ENCODE data around the gene FBXO3. TPM values are rescaled to one million over a fixed set of nuclear protein-coding genes. Genes with fewer than 3 reads are reported as not detected.
A peak's percentile ranks its signal among the peaks of the same experiment; 100 is the strongest.

Gene FBXO3
- total RNA-seq, 3 donors from 2014 or later (not counting 1 experiment from before 2014, with no cell fraction given): 54.9 to 64.7 (median 56.2) TPM

- Mint-ChIP-seq H3K27ac (peak overlapping the region; percentile 84 to 94), H3K4me1 (peaks cover 38 to 46% of the 10 kb centered on the region in 2 donors), H3K9me3 (no peaks in the 10 kb centered on the region), H3K36me3 (no peaks in the 10 kb centered on the region), H3K4me3 (peak overlapping the region; percentile 96), H3K27me3 (ENCODE audit: low read depth in 2 of 2) (peaks cover 26 to 32% of the 10 kb centered on the region in 2 donors)
- Histone ChIP-seq H3K4me3 (ENCODE audit: low read length) (peak overlapping the region; percentile 76), H3K9me3 (ENCODE audit: control insufficient read depth, insufficient read depth, low read length) (no peaks in the 10 kb centered on the region), H3K27me3 (ENCODE audit: control insufficient read depth, insufficient read depth, low read length) (peaks cover 3% of the 10 kb centered on the region), H3K27ac (ENCODE audit: low read length) (peak overlapping the region; percentile 37), H3K4me1 (ENCODE audit: control insufficient read depth, insufficient read depth, low read length) (peaks cover 31% of the 10 kb centered on the region), H3K36me3 (ENCODE audit: control insufficient read depth, insufficient read depth, low read length) (peaks cover 7% of the 10 kb centered on the region)
- DNase-seq (no peak), ATAC-seq (peak in 2 of 3 donors; percentile 6 to 8)
- no peak for TF ChIP-seq CTCF (IDR thresholded peaks at IDR 0.05)
- 8% methylated on average over 21 of the region's 23 CpGs for WGBS (ENCODE audit: insufficient coverage)
- intact Hi-C loops (cut with micrococcal nuclease): loop anchor here (1.0 to 5.0 kb wide), 2 partner anchors 38 to 75 kb away; partner anchors contain the start of genes C11orf91 and CD59
Measured at GRCh38 chr11:33774736-33775466, 581 bp upstream of the FBXO3 start.

- H3K36me3 Mint-ChIP-seq: no peaks in the 10 kb centered on the region
- intact Hi-C loops (cut with micrococcal nuclease): loop anchor here (5.0 kb wide), 1 partner anchor 36 kb away; the partner anchor contains the start of gene CD59
- H3K36me3 ChIP-seq (ENCODE audit: control insufficient read depth, insufficient read depth, low read length): peaks cover 19% of the 10 kb centered on the region
- no peak for TF ChIP-seq CTCF (IDR thresholded peaks at IDR 0.05)
- H3K4me3 Mint-ChIP-seq: peak overlapping the region; percentile 96
- peaks cover 31% of the 10 kb centered on the region for H3K4me1 ChIP-seq (ENCODE audit: control insufficient read depth, insufficient read depth, low read length)
- peak; percentile 53 to 66 (median 54) for ATAC-seq
- no peaks in the 10 kb centered on the region for H3K9me3 Mint-ChIP-seq
- peaks cover 3% of the 10 kb centered on the region for H3K27me3 ChIP-seq (ENCODE audit: control insufficient read depth, insufficient read depth, low read length)
- peak overlapping the region; percentile 67 for H3K27ac ChIP-seq (ENCODE audit: low read length)
- whole genome bisulfite sequencing (ENCODE audit: insufficient coverage): 1% methylated on average over 22 of the region's 22 CpGs
- DNase-seq: peak; percentile 35 to 63
- H3K27ac Mint-ChIP-seq: peak overlapping the region; percentile 84 to 94
- H3K4me3 ChIP-seq (ENCODE audit: low read length): peak overlapping the region; percentile 76
- no peaks in the 10 kb centered on the region for H3K9me3 ChIP-seq (ENCODE audit: control insufficient read depth, insufficient read depth, low read length)
- peaks cover 18 to 19% of the 10 kb centered on the region in 2 donors for H3K27me3 Mint-ChIP-seq (ENCODE audit: low read depth in 2 of 2)
- peaks cover 38 to 46% of the 10 kb centered on the region in 2 donors for H3K4me1 Mint-ChIP-seq
Measured at GRCh38 chr11:33773404-33773986, 825 bp downstream of the FBXO3 start.

GRCh38 chr11:33772870-33773269, 1.4 kb downstream of the FBXO3 start:
- WGBS (ENCODE audit: insufficient coverage): 73% methylated on average over 1 of the region's 1 CpG
- no peaks in the 10 kb centered on the region for H3K36me3 Mint-ChIP-seq
- intact Hi-C loops (cut with micrococcal nuclease): loop anchor here (5.0 kb wide), 1 partner anchor 36 kb away; the partner anchor contains the start of gene CD59
- no peaks in the 10 kb centered on the region for H3K9me3 Mint-ChIP-seq
- Histone ChIP-seq H3K9me3 (ENCODE audit: control insufficient read depth, insufficient read depth, low read length) (no peaks in the 10 kb centered on the region), H3K27ac (ENCODE audit: low read length) (no peak overlapping the region), H3K27me3 (ENCODE audit: control insufficient read depth, insufficient read depth, low read length) (peaks cover 3% of the 10 kb centered on the region), H3K4me1 (ENCODE audit: control insufficient read depth, insufficient read depth, low read length) (peaks cover 25% of the 10 kb centered on the region), H3K4me3 (ENCODE audit: low read length) (no peak overlapping the region), H3K36me3 (ENCODE audit: control insufficient read depth, insufficient read depth, low read length) (peaks cover 25% of the 10 kb centered on the region)
- H3K4me1 Mint-ChIP-seq: peaks cover 38 to 42% of the 10 kb centered on the region in 2 donors
- H3K27me3 Mint-ChIP-seq (ENCODE audit: low read depth in 2 of 2): peaks cover 13 to 16% of the 10 kb centered on the region in 2 donors
- TF ChIP-seq CTCF (IDR thresholded peaks at IDR 0.05): no peak
- no peak for DNase-seq
- peak overlapping the region; percentile 84 to 94 for H3K27ac Mint-ChIP-seq
- peak overlapping the region; percentile 96 for H3K4me3 Mint-ChIP-seq
- no peak for ATAC-seq
